Suppressor macrophage (primary cell): Measurements from ENCODE around the gene GCNT3.
A peak's percentile ranks its signal among the peaks of the same experiment; 100 is the strongest.
"Not testable (repeated sequence)": the region's sequence is repeated elsewhere in the genome, so short reads cannot be mapped to it uniquely, and the experiment has no call there.

Source experiments
- DNase-seq, 4 experiments: peaks; one replicate each; pipeline ENCODE4 v3.0.0-alpha.2; 2020 to 2022

Gene GCNT3

GRCh38 chr15:59618406-59618805, 6.8 kb downstream of the GCNT3 start:
- DNase-seq: peak; percentile 16 to 58 (median 46)

DNA sequence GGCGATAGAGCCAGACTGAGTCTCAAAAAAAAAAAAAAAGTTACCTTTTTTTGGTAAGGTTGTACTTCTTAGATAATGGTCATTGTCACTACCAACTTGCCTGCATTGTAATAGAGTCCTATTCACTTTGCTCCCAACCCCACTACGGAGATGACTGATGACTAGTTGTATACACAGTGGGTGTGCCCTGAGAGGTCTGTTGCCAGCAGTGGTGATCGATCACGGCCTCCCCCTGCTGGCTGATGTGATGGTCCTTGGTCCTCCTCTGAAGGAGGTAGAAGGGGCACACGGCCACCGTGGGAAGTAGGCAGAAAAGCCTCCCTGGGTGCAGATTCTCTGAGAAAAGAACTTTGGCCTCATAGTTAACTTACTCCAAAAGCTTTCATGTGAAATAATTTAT, 10.7 kb downstream of the GCNT3 start:
- peak; percentile 33 to 67 (median 52) for DNase-seq

GRCh38 chr15:59632714-59633113, 21.1 kb downstream of the GCNT3 start:
- DNase-seq: peak in 1 of 4 experiments; percentile 7

- peak in 3 of 4 experiments; percentile 16 to 47 (median 44) for DNase-seq
These were observed 24.6 kb downstream of the GCNT3 start for GRCh38 chr15:59636184-59636583.

DNA sequence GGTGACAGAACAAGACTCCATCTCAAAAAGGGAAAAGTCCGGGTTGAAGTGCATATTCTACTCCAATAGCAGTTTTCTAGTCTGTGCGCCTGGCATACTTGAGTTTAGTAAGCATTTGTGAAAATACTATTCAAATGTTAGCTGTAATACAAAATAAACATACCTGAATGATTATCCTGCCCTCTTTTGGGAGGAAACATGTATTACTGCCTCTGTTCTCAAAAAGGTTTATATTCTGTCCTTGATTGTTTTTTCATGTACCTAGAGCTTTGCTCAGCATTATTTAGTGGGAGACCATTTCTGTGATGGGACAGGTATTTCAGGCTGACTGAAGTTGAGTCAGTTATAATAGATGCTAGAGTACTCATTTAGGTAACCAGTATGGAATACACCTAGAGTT, 25.9 kb downstream of the GCNT3 start:
- DNase-seq: not testable (repeated sequence)

DNA sequence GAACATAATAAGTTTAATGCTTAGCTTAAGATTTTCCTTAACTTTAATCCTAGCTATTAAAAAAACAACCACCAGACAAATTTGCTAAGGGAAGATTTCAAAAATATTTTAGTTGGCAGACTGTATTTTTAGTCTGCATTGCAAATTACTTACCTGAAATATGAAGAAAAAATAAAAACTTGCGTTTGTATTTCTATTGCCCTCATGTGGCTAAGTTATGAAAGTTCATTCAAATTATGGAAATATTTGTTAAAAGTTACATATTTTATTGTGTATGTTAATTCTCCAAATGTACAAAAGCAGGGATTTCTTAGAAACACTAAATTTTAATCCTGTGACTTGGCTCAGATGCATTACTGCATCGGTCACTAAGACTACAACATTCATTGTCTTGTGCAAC, 30.8 kb downstream of the GCNT3 start:
- peak in 1 of 4 experiments; percentile 12 for DNase-seq

GRCh38 chr15:59644756-59645155, 33.2 kb downstream of the GCNT3 start:
- no peak for DNase-seq

- DNase-seq: not testable (repeated sequence)
These were observed 34.2 kb downstream of the GCNT3 start for GRCh38 chr15:59645812-59646211.

DNA sequence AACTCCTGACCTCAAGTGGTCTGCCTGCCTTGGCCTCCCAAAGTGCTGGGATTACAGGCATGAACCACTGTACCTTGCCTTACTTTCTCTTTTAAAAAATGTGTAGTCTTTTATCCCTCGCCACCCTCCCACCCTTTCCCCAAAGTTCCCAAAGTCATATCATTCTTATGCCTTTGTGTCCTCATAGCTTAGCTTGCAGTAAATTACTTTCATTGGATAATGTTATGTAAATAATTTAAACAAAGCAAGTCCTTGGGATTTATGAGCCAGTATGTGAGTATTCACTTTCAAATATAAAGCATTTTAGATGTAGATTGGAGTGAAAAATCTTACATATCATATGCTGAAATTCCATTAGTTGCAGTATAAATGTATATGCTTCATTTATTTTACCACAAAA, 34.7 kb downstream of the GCNT3 start:
- DNase-seq: no peak

GRCh38 chr15:59647085-59647484, 35.5 kb downstream of the GCNT3 start:
- DNase-seq: no peak

DNA sequence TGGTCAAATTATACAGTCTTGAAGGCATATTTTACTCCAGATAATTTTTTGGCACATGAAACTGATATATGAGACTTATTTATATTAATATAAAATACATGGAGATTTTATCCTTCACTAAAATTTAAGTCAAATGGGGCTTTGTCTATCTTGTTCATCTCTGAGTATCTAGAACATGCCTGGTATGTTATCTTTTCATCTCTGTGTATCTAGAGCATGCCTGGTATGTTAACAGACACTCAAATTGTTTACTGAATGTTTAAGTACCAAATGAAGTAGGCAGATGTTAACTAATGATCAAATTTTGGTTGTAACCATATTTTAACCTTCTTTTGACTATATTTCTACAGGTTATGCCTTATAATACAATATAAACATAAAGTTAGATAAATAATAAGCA, 38.0 kb downstream of the GCNT3 start:
- no peak for DNase-seq

- DNase-seq: peak; percentile 35 to 85 (median 72)
These were observed 42.5 kb downstream of the GCNT3 start for GRCh38 chr15:59654046-59654445.

DNA sequence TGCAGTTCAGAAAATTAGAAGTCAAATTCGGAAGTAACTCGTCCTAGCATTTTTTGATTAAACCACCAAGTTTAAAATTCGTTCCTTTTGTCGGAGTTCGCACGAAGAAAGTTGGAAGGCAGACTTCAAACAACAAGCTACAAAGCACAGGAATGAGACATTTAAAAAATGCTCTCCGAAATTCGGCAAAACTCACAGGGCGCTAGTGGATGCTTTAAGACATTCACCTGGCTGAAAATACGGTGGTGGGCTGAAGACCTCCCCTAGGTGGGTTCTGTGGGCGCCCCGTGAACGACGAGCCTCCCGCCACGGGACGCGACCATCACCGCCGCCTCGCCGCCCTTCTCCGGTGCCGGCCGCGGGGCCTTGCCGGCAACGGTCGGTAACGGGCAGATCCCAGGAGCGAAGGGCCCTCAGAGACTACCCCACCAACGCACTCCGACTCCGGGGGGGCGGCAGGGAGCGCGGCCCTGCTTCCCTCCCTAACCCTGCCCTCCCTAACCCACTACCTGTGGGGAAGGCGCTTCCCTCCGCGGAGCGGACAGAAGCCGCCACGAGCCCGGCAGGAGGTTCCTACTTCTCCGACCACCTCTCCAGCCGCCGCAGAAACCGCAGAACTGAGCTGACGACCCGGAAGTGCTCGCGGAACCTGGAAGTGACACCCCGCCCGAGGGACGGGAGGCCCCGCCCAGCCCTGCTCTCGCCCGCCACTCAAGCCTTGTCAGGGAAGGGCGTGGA, 45.5 kb downstream of the GCNT3 start, which contains the start of gene GTF2A2:
Gene GTF2A2 (minus strand): TSS at position 619 of the 738 bp plus-strand sequence. CDS start 5,238 bp downstream, outside the sequence.
- peak; percentile 95 to 97 (median 97) for DNase-seq

DNA sequence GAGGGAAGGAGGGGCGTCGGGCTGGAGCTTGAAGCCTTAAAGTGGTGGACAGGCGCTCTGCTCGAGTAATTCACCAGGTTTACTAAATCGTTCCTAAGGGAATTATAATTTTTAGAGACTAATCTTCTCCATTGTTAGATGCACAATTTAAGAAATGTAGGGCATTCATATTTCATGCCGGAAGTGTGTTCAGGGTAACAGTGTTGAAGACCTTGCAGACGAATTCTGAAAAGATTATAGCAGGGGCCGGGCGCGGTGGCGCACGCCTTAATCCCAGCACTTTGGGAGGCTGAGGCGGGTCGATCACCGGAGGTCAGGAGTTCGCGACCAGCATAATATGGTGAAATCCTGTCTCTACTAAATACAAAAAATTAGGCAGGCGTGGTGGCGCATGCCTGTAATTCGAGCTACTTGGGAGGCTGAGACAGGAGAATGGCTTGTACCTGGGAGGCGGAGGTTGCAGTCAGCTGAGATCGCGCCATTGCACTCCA, 46.1 kb downstream of the GCNT3 start:
- DNase-seq: no peak

DNA sequence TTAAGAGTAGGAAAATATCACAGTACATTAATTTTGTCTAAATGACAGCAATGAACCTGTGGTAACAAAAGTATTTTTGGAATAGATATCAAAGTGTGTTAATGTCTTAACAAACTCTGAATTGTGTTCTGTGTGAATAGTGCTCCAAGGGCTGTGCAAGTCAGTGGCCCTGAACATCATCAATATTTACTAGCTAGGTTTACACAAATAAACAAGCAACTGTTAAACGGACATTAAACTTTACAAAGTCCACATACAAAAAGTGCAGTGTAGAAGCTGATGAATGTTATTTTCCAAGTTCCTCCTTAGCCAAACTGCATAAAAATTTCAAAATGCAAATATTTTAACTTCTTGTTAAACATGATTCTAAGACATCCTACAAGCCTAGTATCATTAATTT, 47.8 kb downstream of the GCNT3 start:
- DNase-seq: no peak

DNA sequence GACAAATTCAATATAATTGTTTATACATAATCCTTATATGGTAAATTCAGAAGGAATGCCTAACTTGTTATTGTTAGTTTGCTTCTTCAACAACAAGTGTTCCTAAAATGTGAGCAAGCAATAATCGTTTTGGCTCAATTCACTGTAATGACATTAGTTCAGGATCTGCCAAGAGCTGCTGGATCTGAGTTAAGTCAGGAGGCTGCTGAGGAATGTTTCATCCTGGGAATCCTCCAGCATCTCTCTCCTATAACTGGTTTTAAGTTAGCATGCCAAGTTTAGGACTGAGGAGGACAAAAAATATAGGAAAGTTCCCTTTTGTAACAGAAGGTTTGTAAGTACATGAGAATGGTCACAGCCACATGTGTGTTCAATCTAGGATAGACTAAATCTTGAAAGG, 50.7 kb downstream of the GCNT3 start:
- no peak for DNase-seq

GRCh38 chr15:59668556-59668955, 57.0 kb downstream of the GCNT3 start:
- peak in 3 of 4 experiments; percentile 44 to 57 (median 45) for DNase-seq
